Measurements from ENCODE around the gene ATG4C.

- TF ChIP-seq GATA3 (IDR thresholded peaks at IDR 0.05; ENCODE audit: low read depth, low read length), result no peak
- no peak for TF ChIP-seq GATA2 (IDR thresholded peaks at IDR 0.05; ENCODE audit: low read depth, low read length)
Observed at GRCh38 chr1:62800825-62801306, 16.9 kb downstream of the ATG4C start.

Data from SH-SY5Y (cell line).